Measurements from ENCODE around the gene GLI3.

DNA sequence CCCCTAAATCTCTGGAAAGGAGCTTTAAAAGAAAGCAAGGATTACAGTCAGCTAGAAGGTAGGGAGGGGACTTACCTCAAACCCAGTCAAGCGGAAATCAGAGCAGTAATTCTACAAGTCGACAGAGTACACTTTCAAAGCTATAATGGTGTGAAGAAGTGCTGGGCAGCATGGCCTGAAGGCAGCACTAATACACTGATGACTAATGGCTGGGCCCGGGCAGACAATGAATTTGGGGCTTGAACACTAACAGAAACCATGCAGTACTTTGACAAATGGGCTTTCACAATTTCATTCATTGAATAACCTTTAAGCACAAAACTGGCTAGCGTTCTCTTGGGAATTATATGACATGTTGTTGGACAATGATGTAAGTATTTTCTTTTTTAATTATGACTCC, 4.7 kb downstream of the GLI3 start:
- no peak for TF ChIP-seq EZH2 (IDR thresholded peaks at IDR 0.05; ENCODE audit: insufficient read depth, poor library complexity, severe bottlenecking)
- no peak for TF ChIP-seq EZH2phosphoT487 (IDR thresholded peaks at IDR 0.05; ENCODE audit: insufficient read depth, low read depth)

Measured in GM23248 (cell line).